ENCODE results near the gene TP63. TPM values are rescaled to one million over a fixed set of nuclear protein-coding genes. Genes with fewer than 3 reads are reported as not detected.

Gene TP63
- total and polyA plus RNA-seq, 12 donors, result 0.11 to 0.84 (median 0.16) TPM; not detected in 1

GRCh38 chr3:189849262-189849661 is 218.1 kb downstream of the TP63 start:
- Histone ChIP-seq H3K27ac (no peak overlapping the region), H3K4me1 (replicated peaks in 1 of 2) (peaks cover 0 to 11% of the 10 kb centered on the region in 2 donors), H3K9me3 (replicated peaks in 1 of 3) (no peaks in the 10 kb centered on the region), H3K27me3 (no peaks in the 10 kb centered on the region), H3K36me3 (replicated peaks in 1 of 2) (no peaks in the 10 kb centered on the region), H3K4me3 (no peak overlapping the region)
- WGBS, 4 donors, result 69 to 90% (median 72%) methylated on average over 2 of the region's 2 CpGs
- TF ChIP-seq POLR2A (IDR thresholded peaks at IDR 0.05) (no peak), CTCF (IDR thresholded peaks at IDR 0.05) (no peak)
- DNase-seq, result no peak
- intact Hi-C loops (cut with DNase I), result no loop called here

GRCh38 chr3:189851682-189852081 is 220.5 kb downstream of the TP63 start:
- WGBS, 4 donors, result 75 to 80% (median 77%) methylated on average over 4 of the region's 4 CpGs
- Histone ChIP-seq H3K4me3 (no peak overlapping the region), H3K4me1 (replicated peaks in 1 of 2) (peaks cover 0 to 8% of the 10 kb centered on the region in 2 donors), H3K36me3 (replicated peaks in 1 of 2) (no peaks in the 10 kb centered on the region), H3K27ac (no peak overlapping the region), H3K9me3 (replicated peaks in 1 of 3) (no peaks in the 10 kb centered on the region), H3K27me3 (no peaks in the 10 kb centered on the region)
- intact Hi-C loops (cut with DNase I), result no loop called here
- no peak for TF ChIP-seq CTCF (IDR thresholded peaks at IDR 0.05)
- TF ChIP-seq POLR2A (IDR thresholded peaks at IDR 0.05), result no peak
- DNase-seq, result no peak

GRCh38 chr3:189853906-189854305 is 222.7 kb downstream of the TP63 start:
- no peaks in the 10 kb centered on the region for H3K9me3 ChIP-seq (replicated peaks in 1 of 3)
- intact Hi-C loops (cut with DNase I), result no loop called here
- no peak overlapping the region for H3K27ac ChIP-seq
- TF ChIP-seq CTCF (IDR thresholded peaks at IDR 0.05), result no peak
- TF ChIP-seq POLR2A (IDR thresholded peaks at IDR 0.05), result no peak
- H3K27me3 ChIP-seq, result no peaks in the 10 kb centered on the region
- H3K4me1 ChIP-seq (replicated peaks in 1 of 2), result peaks cover 0 to 1% of the 10 kb centered on the region in 2 donors
- H3K36me3 ChIP-seq (replicated peaks in 1 of 2), result no peaks in the 10 kb centered on the region
- no peak overlapping the region for H3K4me3 ChIP-seq
- DNase-seq, result no peak
- 96 to 99% (median 97%) methylated on average over 3 of the region's 3 CpGs for WGBS, 4 donors

- Histone ChIP-seq H3K27ac (no peak overlapping the region), H3K36me3 (replicated peaks in 1 of 2) (no peaks in the 10 kb centered on the region), H3K27me3 (no peaks in the 10 kb centered on the region), H3K4me3 (no peak overlapping the region), H3K9me3 (replicated peaks in 1 of 3) (no peaks in the 10 kb centered on the region), H3K4me1 (replicated peaks in 1 of 2) (no peaks in the 10 kb centered on the region)
- intact Hi-C loops (cut with DNase I), result no loop called here
- WGBS, 4 donors, result 87 to 94% (median 90%) methylated on average over 4 of the region's 4 CpGs
- no peak for TF ChIP-seq POLR2A (IDR thresholded peaks at IDR 0.05)
- TF ChIP-seq CTCF (IDR thresholded peaks at IDR 0.05), result no peak
- DNase-seq, result no peak
Measured at GRCh38 chr3:189860296-189860695, 229.1 kb downstream of the TP63 start.

All from adrenal gland (tissue), 12 donors.